PC-3 (cell line): ENCODE results near the gene DPF3. TPM values are rescaled to one million over a fixed set of nuclear protein-coding genes. Genes with fewer than 3 reads are reported as not detected.

Experiments used
- ATAC-seq: fragments of 200-7000 bp; cut with Tn5 transposase; 2 replicates; pipeline ENCODE4 v1.9.1; 2020; ENCODE audit warnings: mild to moderate bottlenecking, moderate library complexity
- BruUV-seq: library from RNA; stranded (reverse); fragments of 400-500 nt; replicated peaks from 2 replicates; lab custom pipeline; 2021; lab: Mats Ljungman, UMichigan
- CTCF ChIA-PET: fragments of 300-600 bp; sonication (Branson Sonifier 250); formaldehyde crosslinking; loops from one replicate; lab custom pipeline; 2022; ENCODE audit warnings: antibody characterized with exemption; lab: Charles Lee
- POLR2A ChIA-PET: fragments of 300-600 bp; sonication (Branson Sonifier 250); formaldehyde crosslinking; loops from one replicate; lab custom pipeline; 2022; ENCODE audit warnings: antibody characterized with exemption; ENCODE audit not compliant: unreplicated experiment; lab: Charles Lee
- DNase-seq: peaks from one replicate; pipeline ENCODE4 v3.0.0-alpha.2; 2015
- H2AFZ ChIP-seq: fragments of 300-600 bp; sonication (generic); 2 replicates; pipeline ENCODE4 v1.6.0; 2016; ENCODE audit warnings: antibody characterized with exemption, low read length
- H3F3A ChIP-seq: fragments of 300-600 bp; sonication (generic); one replicate; pipeline ENCODE4 v1.6.0; 2017; ENCODE audit warnings: antibody characterized with exemption, low read length, control low read depth, mild to moderate bottlenecking; ENCODE audit not compliant: unreplicated experiment
- H3K27ac ChIP-seq: fragments of 300-600 bp; sonication (generic); 2 replicates; pipeline ENCODE4 v1.5.1; 2016; ENCODE audit warnings: mild to moderate bottlenecking, low read length
- H3K27me3 ChIP-seq: fragments of 300-600 bp; sonication (generic); 2 replicates; pipeline ENCODE4 v1.6.1; 2016; ENCODE audit warnings: low read length, mixed read lengths
- H3K36me3 ChIP-seq: fragments of 300-600 bp; sonication (generic); 2 replicates; pipeline ENCODE4 v1.6.1; 2016; ENCODE audit warnings: low read depth, mixed run types, low read length, mixed read lengths
- H3K4me1 ChIP-seq: fragments of 300-600 bp; sonication (generic); 2 replicates; pipeline ENCODE4 v1.5.1; 2016; ENCODE audit warnings: low read length; ENCODE audit not compliant: insufficient read depth
- H3K4me2 ChIP-seq: fragments of 300-600 bp; sonication (generic); 2 replicates; pipeline ENCODE4 v1.6.0; 2016; ENCODE audit warnings: low read length
- H3K4me3 ChIP-seq: fragments of 300-600 bp; sonication (generic); 2 replicates; pipeline ENCODE4 v1.5.1; 2016; ENCODE audit warnings: mild to moderate bottlenecking, low read length, mixed read lengths
- H3K79me2 ChIP-seq: fragments of 300-600 bp; sonication (generic); 2 replicates; pipeline ENCODE4 v1.6.1; 2017; ENCODE audit warnings: low read length, mixed read lengths
- H3K9ac ChIP-seq: fragments of 300-600 bp; sonication (generic); 2 replicates; pipeline ENCODE4 v1.6.0; 2016; ENCODE audit warnings: mild to moderate bottlenecking, low read length
- H3K9me2 ChIP-seq: fragments of 300-600 bp; sonication (generic); replicated peaks from 2 replicates; pipeline ENCODE4 v1.6.1; 2016; ENCODE audit warnings: mixed run types, low read length, mixed read lengths
- H3K9me3 ChIP-seq: fragments of 300-600 bp; sonication (generic); 2 replicates; pipeline ENCODE4 v1.6.1; 2016; ENCODE audit warnings: low read length, mixed read lengths
- H4K20me1 ChIP-seq: fragments of 300-600 bp; sonication (generic); 2 replicates; pipeline ENCODE4 v1.6.1; 2016; ENCODE audit warnings: low read length, mixed read lengths
- CTCF ChIP-seq: fragments of 300-600 bp; sonication (generic); conservative IDR thresholded peaks from 2 replicates; pipeline ENCODE4 v1.5.1; 2017; ENCODE audit warnings: antibody characterized with exemption, low read depth, mild to moderate bottlenecking, low read length
- EZH2 ChIP-seq: fragments of 300-600 bp; sonication (generic); IDR thresholded peaks from one replicate; pipeline ENCODE4 v1.6.1; 2017; ENCODE audit warnings: antibody characterized with exemption, mild to moderate bottlenecking, low read length; ENCODE audit not compliant: unreplicated experiment
- EZH2phosphoT487 ChIP-seq: fragments of 300-600 bp; sonication (generic); IDR thresholded peaks from 2 replicates; pipeline ENCODE4 v1.6.1; 2018; ENCODE audit warnings: mild to moderate bottlenecking, antibody characterized with exemption, low read length, borderline replicate concordance
- intact Hi-C: fragments of 100-400 bp; cut with micrococcal nuclease; formaldehyde crosslinking; loops from 2 replicates; pipeline ENCODE4 v1.9.0; 2023
- total RNA-seq: library from RNA; depleted of rRNA; stranded (reverse); fragments of >200 nt; gene quantifications from 2 replicates; pipeline ENCODE4 v1.2.3, GENCODE V29; 2014

DPF3 gene
- total RNA-seq, 1 experiment from 2014 or later, result 16.6 TPM

GRCh38 chr14:72692696-72693095 lies 201.2 kb downstream of the DPF3 start:
- BruUV-seq, result no TSS peak
- Histone ChIP-seq H3K4me3 (no peak overlapping the region), H4K20me1 (no peaks in the 10 kb centered on the region), H3K4me1 (no peaks in the 10 kb centered on the region), H3K9ac (no peak overlapping the region), H3K79me2 (no peaks in the 10 kb centered on the region), H3K4me2 (no peak overlapping the region), H3K27me3 (no peaks in the 10 kb centered on the region), H3K27ac (no peak overlapping the region), H3K36me3 (0 out of 2 replicates have a peak, but pooled peaks cover 16% of the 10 kb centered on the region), H3K9me3 (no peaks in the 10 kb centered on the region), H3F3A (no peaks in the 10 kb centered on the region), H3K9me2 (no peaks in the 10 kb centered on the region), H2AFZ (no peak overlapping the region)
- POLR2A ChIA-PET, result no interaction called here
- ATAC-seq (peak; percentile 73), DNase-seq (no peak)
- TF ChIP-seq EZH2, result no peak
- intact Hi-C loops, result no loop called here
- CTCF ChIA-PET, result no interaction called here

GRCh38 chr14:72690324-72690723 lies 203.6 kb downstream of the DPF3 start:
- Histone ChIP-seq H3K27me3 (no peaks in the 10 kb centered on the region), H3K36me3 (peaks cover 19% of the 10 kb centered on the region; the same call in 1 of the 2 replicates), H3K27ac (no peak overlapping the region), H3K9me2 (no peaks in the 10 kb centered on the region), H3K79me2 (no peaks in the 10 kb centered on the region), H2AFZ (no peak overlapping the region), H3K4me2 (no peak overlapping the region), H3K9me3 (no peaks in the 10 kb centered on the region), H3K9ac (no peak overlapping the region), H4K20me1 (no peaks in the 10 kb centered on the region), H3K4me1 (no peaks in the 10 kb centered on the region), H3F3A (no peaks in the 10 kb centered on the region), H3K4me3 (no peak overlapping the region)
- BruUV-seq, result no TSS peak
- intact Hi-C loops, result no loop called here
- CTCF ChIA-PET, result no interaction called here
- DNase-seq (no peak), ATAC-seq (no peak)
- POLR2A ChIA-PET, result no interaction called here
- TF ChIP-seq EZH2phosphoT487 (no peak), CTCF (no peak), EZH2 (no peak)

- no peak for DNase-seq
- Histone ChIP-seq H4K20me1 (no peaks in the 10 kb centered on the region), H3K4me2 (no peak overlapping the region), H3K9ac (no peak overlapping the region), H3F3A (no peaks in the 10 kb centered on the region), H3K9me3 (no peaks in the 10 kb centered on the region), H3K4me1 (no peaks in the 10 kb centered on the region), H3K79me2 (no peaks in the 10 kb centered on the region), H3K9me2 (no peaks in the 10 kb centered on the region), H2AFZ (no peak overlapping the region), H3K36me3 (peaks cover 26% of the 10 kb centered on the region; the same call in 1 of the 2 replicates), H3K27me3 (no peaks in the 10 kb centered on the region), H3K4me3 (no peak overlapping the region), H3K27ac (no peak overlapping the region)
- intact Hi-C loops, result no loop called here
- no TSS peak for BruUV-seq
- ATAC-seq, result no peak
- CTCF ChIA-PET, result no interaction called here
- TF ChIP-seq EZH2phosphoT487 (no peak), CTCF (no peak), EZH2 (no peak)
- POLR2A ChIA-PET, result no interaction called here
These were observed 204.8 kb downstream of the DPF3 start for GRCh38 chr14:72688990-72689671.
